Measurements from ENCODE around the gene S100A12. TPM values are rescaled to one million over a fixed set of nuclear protein-coding genes. Genes with fewer than 3 reads are reported as not detected.

Gene S100A12
- total and polyA plus RNA-seq, 9 of the 15 experiments (the other 6 are each of a cell fraction or from before 2014, with no cell fraction given) = not detected

DNA sequence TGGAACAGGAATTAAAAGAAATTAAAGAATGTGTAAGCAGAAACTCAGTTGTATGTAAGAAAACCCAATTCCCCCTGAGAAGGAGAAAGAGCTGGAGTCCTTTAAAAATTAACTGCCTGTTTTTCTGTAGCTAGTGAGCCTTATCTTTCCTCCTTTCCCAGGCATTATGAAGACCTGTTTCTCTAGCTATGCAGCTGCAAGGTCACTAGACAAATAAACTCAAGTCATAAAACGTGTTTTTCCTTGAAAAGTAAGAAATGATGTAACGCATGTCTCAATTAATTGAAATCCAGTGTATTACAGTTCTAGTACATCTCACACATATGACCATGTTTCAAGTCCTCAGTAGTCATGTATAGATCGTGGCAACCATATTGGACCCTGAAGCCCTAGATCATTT lies 5.3 kb downstream of the S100A12 start (continued):
- TF ChIP-seq, protein P1, sequence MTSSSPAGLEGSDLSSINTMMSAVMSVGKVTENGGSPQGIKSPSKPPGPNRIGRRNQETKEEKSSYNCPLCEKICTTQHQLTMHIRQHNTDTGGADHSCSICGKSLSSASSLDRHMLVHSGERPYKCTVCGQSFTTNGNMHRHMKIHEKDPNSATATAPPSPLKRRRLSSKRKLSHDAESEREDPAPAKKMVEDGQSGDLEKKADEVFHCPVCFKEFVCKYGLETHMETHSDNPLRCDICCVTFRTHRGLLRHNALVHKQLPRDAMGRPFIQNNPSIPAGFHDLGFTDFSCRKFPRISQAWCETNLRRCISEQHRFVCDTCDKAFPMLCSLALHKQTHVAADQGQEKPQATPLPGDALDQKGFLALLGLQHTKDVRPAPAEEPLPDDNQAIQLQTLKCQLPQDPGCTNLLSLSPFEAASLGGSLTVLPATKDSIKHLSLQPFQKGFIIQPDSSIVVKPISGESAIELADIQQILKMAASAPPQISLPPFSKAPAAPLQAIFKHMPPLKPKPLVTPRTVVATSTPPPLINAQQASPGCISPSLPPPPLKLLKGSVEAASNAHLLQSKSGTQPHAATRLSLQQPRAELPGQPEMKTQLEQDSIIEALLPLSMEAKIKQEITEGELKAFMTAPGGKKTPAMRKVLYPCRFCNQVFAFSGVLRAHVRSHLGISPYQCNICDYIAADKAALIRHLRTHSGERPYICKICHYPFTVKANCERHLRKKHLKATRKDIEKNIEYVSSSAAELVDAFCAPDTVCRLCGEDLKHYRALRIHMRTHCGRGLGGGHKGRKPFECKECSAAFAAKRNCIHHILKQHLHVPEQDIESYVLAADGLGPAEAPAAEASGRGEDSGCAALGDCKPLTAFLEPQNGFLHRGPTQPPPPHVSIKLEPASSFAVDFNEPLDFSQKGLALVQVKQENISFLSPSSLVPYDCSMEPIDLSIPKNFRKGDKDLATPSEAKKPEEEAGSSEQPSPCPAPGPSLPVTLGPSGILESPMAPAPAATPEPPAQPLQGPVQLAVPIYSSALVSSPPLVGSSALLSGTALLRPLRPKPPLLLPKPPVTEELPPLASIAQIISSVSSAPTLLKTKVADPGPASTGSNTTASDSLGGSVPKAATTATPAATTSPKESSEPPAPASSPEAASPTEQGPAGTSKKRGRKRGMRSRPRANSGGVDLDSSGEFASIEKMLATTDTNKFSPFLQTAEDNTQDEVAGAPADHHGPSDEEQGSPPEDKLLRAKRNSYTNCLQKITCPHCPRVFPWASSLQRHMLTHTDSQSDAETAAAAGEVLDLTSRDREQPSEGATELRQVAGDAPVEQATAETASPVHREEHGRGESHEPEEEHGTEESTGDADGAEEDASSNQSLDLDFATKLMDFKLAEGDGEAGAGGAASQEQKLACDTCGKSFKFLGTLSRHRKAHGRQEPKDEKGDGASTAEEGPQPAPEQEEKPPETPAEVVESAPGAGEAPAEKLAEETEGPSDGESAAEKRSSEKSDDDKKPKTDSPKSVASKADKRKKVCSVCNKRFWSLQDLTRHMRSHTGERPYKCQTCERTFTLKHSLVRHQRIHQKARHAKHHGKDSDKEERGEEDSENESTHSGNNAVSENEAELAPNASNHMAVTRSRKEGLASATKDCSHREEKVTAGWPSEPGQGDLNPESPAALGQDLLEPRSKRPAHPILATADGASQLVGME (CRISPR knock-in tag; IDR thresholded peaks at IDR 0.05) = no peak
- TF ChIP-seq ZNF644 (tag; IDR thresholded peaks at IDR 0.05; ENCODE audit: low read depth) = no peak
- TF ChIP-seq PHF8 (IDR thresholded peaks at IDR 0.05; ENCODE audit: borderline replicate concordance, low read length) = no peak
- no peak for TF ChIP-seq SMARCB1 (IDR thresholded peaks at IDR 0.05; ENCODE audit: insufficient read length, low read depth)
- no peak for TF ChIP-seq ZNF224 (CRISPR knock-in tag; IDR thresholded peaks at IDR 0.05)

DNA sequence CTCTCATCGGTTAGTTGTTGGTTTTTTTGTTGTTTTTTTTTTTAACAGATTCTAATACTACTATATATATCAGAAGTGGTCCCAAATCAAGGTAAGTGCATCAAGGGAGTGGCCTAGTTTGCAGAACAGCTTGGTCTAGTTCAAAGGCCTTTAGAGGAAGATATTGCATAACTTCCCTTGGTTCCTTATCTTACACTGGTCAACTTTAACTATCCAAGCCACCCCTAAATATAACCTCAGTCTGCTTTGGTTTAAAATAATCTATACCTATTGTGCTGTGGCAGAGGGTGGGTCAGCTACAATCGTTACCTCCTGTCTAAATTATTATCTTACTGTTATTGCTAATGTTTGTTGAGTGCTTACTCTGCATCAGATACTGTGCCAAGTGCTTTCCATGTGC lies 6.9 kb downstream of the S100A12 start:
- in situ Hi-C loops (cut with MboI) = no loop called here
- no peak for FAIRE-seq
- BruUV-seq (replicated peaks) = no TSS peak

More for the DNA sequence above, 6.9 kb downstream of the S100A12 start:
- DNase-seq (ENCODE audit: extremely low read depth in 1 of 4, low spot score in 3 of 4) (no peak), ATAC-seq (no peak)
- TF ChIP-seq, protein P2, sequence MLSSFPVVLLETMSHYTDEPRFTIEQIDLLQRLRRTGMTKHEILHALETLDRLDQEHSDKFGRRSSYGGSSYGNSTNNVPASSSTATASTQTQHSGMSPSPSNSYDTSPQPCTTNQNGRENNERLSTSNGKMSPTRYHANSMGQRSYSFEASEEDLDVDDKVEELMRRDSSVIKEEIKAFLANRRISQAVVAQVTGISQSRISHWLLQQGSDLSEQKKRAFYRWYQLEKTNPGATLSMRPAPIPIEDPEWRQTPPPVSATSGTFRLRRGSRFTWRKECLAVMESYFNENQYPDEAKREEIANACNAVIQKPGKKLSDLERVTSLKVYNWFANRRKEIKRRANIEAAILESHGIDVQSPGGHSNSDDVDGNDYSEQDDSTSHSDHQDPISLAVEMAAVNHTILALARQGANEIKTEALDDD (IDR thresholded peaks at IDR 0.05) = peak; percentile 28; the same call in 1 of the 2 replicates
- TF ChIP-seq CEBPB (tag; IDR thresholded peaks at IDR 0.05) (peak; percentile 77), ADNP (tag; IDR thresholded peaks at IDR 0.05) (no peak), CBFB (CRISPR knock-in tag; IDR thresholded peaks at IDR 0.05) (no peak), CEBPG (CRISPR knock-in tag; IDR thresholded peaks at IDR 0.05) (no peak), CEBPG (tag; conservative IDR thresholded peaks at IDR 0.05 in 1 of 2, IDR thresholded peaks at IDR 0.05 in 1 of 2) (peak; percentile 77 to 86), NCOA1 (IDR thresholded peaks at IDR 0.05; ENCODE audit: low read depth) (no peak)
- CTCF ChIA-PET (ENCODE audit: low intra/inter-chr PET ratio) = interaction anchor here (0.6 kb wide), 1 partner anchor 692 kb away, joined by 3 read pairs; no protein-coding TSS in a partner anchor
- Histone ChIP-seq H3K79me2 (ENCODE audit: control insufficient read depth, insufficient read depth, low read length) (no peaks in the 10 kb centered on the region), H3K36me3 (ENCODE audit: control insufficient read depth, insufficient read depth, low read length) (no peaks in the 10 kb centered on the region), H3K4me1 (replicated peaks in 1 of 2; ENCODE audit: control insufficient read depth in 2 of 2, insufficient read depth in 2 of 2, low read length in 2 of 2) (no peaks in the 10 kb centered on the region), H3K9me1 (ENCODE audit: control insufficient read depth, insufficient read depth, low read length) (no peaks in the 10 kb centered on the region), H2AFZ (ENCODE audit: low read depth, low read length) (no peak overlapping the region), H3K4me2 (ENCODE audit: insufficient read depth, low read length) (no peak overlapping the region), H3K4me3 (no peak overlapping the region), H3K9me3 (replicated peaks; ENCODE audit: control insufficient read depth, insufficient read depth, low read depth, low read length) (no peaks in the 10 kb centered on the region), H3K27me3 (ENCODE audit: control insufficient read depth in 2 of 2, insufficient read depth in 2 of 2, low read length in 2 of 2) (peaks cover 3 to 32% of the 10 kb centered on the region in 2 experiments; a peak in 3 of 5 replicates), H3K27ac (ENCODE audit: extremely low read depth, low read depth, low read length) (no peak overlapping the region), H3K9ac (ENCODE audit: insufficient read depth in 1 of 2, low read depth in 2 of 2, low read length in 2 of 2) (no peak overlapping the region), H4K20me1 (replicated peaks; ENCODE audit: control insufficient read depth, insufficient read depth, low read length) (no peaks in the 10 kb centered on the region)
- intact Hi-C loops (cut with micrococcal nuclease) = no loop called here
- POLR2A ChIA-PET = no interaction called here
- WGBS (ENCODE audit: insufficient coverage, low coverage, missing lambda C conversion rate) = 0% methylated on average over 2 of the region's 2 CpGs
